Omental fat pad (tissue), 4 donors: ENCODE results near the gene DENND10. TPM values are rescaled to one million over a fixed set of nuclear protein-coding genes. Genes with fewer than 3 reads are reported as not detected.
"Not testable (repeated sequence)": the region's sequence is repeated elsewhere in the genome, so short reads cannot be mapped to it uniquely, and the experiment has no call there.

ENCODE experiments used
- ATAC-seq: fragments of 150-250 bp; one replicate; pipeline ENCODE4 v1.9.1; 2016; ENCODE audit warnings: mild to moderate bottlenecking, moderate library complexity; ENCODE audit not compliant: low FRiP score
- DNase-seq: peaks from one replicate; pipeline ENCODE4 v3.0.0-alpha.2; 2019; ENCODE audit warnings: low spot score
- CTCF ChIP-seq, 3 donors: fragments of 450-650 bp; IDR thresholded peaks; one replicate each; pipeline ENCODE4 v1.5.1; 2016 to 2017; ENCODE audit warnings: antibody characterized with exemption in 3 of 3, mild to moderate bottlenecking in 3 of 3, moderate library complexity in 2 of 3
- total RNA-seq, 4 donors: library from RNA; depleted of rRNA; stranded (reverse); fragments of >200 nt; gene quantifications; one replicate each; pipeline ENCODE4 v1.1.0, GENCODE V29; 2016

Gene DENND10
- total RNA-seq, 4 donors from 2014 or later = 37.9 to 68.4 (median 49.7) TPM

GRCh38 chr10:119101366-119102098 is 2.4 kb upstream of the DENND10 start:
- no peak for ATAC-seq
- DNase-seq = no peak
- no peak for TF ChIP-seq CTCF (IDR thresholded peaks at IDR 0.05)

GRCh38 chr10:119103241-119103902 is 541 bp upstream of the DENND10 start:
- TF ChIP-seq CTCF (IDR thresholded peaks at IDR 0.05) = no peak
- DNase-seq (no peak), ATAC-seq (peak; percentile 1)

GRCh38 chr10:119104654-119105015 is 722 bp downstream of the DENND10 start:
- TF ChIP-seq CTCF (IDR thresholded peaks at IDR 0.05) = no peak
- DNase-seq = no peak
- ATAC-seq = peak; percentile 21

- DNase-seq (no peak), ATAC-seq (no peak)
- TF ChIP-seq CTCF (IDR thresholded peaks at IDR 0.05) = no peak
These were observed 1.2 kb downstream of the DENND10 start for GRCh38 chr10:119105155-119105554.

GRCh38 chr10:119105899-119106298 is 2.0 kb downstream of the DENND10 start:
- DNase-seq, ATAC-seq: not testable (repeated sequence)

GRCh38 chr10:119107106-119107505 is 3.2 kb downstream of the DENND10 start:
- DNase-seq, ATAC-seq: not testable (repeated sequence)

GRCh38 chr10:119107771-119108170 is 3.9 kb downstream of the DENND10 start:
- ATAC-seq = not testable (repeated sequence)

GRCh38 chr10:119112056-119112455 is 8.1 kb downstream of the DENND10 start:
- TF ChIP-seq CTCF (IDR thresholded peaks at IDR 0.05) = no peak
- ATAC-seq (no peak), DNase-seq (no peak)

More at GRCh38 chr10:119107771-119108170, 3.9 kb downstream of the DENND10 start:
- DNase-seq = not testable (repeated sequence)
